Measurements from ENCODE around the gene MYH14.

The MYH14 gene

GRCh38 chr19:50203281-50204080 lies at the start of gene MYH14:
Gene MYH14, plus strand, starts transcription at chr19:50203622. Its CDS starts 6,744 bp downstream, at chr19:50210366.
- Histone ChIP-seq H3K9me2 (replicated peaks; ENCODE audit: insufficient read depth, low read length) (no peaks in the 10 kb centered on the region), H3K79me2 (ENCODE audit: insufficient read depth, low read length) (no peaks in the 10 kb centered on the region), H3K27me3 (ENCODE audit: low read length) (no peaks in the 10 kb centered on the region), H3F3A (ENCODE audit: insufficient read depth) (no peaks in the 10 kb centered on the region), H3K4me2 (ENCODE audit: low read depth, low read length, poor library complexity, severe bottlenecking) (no peak within 1 kb of the TSS), H3K27ac (ENCODE audit: low read depth, low read length) (no peak within 1 kb of the TSS), H3K9me3 (ENCODE audit: insufficient read depth, low read length) (no peaks in the 10 kb centered on the region), H2AFZ (ENCODE audit: low read depth, low read length, severe bottlenecking) (no peak within 1 kb of the TSS), H4K20me1 (ENCODE audit: low read depth, low read length) (no peaks in the 10 kb centered on the region), H3K4me3 (ENCODE audit: insufficient read depth, low read length, poor library complexity, severe bottlenecking) (no peak within 1 kb of the TSS), H3K36me3 (ENCODE audit: low read length) (no peaks in the 10 kb centered on the region), H3K9ac (ENCODE audit: low read length) (no peak within 1 kb of the TSS)
- TF ChIP-seq CTCF (IDR thresholded peaks at IDR 0.05; ENCODE audit: insufficient read depth, low read length, poor library complexity, severe bottlenecking) (no peak), EZH2phosphoT487 (conservative IDR thresholded peaks at IDR 0.05; ENCODE audit: low read length) (no peak)

DNA sequence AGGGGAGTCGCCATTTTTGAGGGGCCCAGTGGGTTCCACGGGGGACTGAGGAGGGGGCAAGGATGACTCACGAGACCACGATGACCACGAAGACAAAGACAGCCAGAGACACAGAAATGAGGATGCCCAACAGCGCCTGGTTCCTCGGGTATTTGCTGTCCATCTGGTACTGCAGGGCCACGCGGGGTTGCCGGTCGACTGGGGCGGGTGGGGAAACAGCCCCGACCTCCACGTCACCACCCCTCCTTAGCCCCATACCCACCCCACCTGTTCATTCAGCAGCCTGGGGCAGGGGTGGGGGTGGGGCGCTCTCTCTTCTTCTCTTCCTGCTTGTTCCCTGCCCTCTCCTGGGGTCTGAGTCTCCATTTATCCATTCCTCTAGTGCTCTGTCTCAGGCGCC lies 48.9 kb upstream of the MYH14 start:
- Histone ChIP-seq H2AFZ (ENCODE audit: low read depth, low read length, severe bottlenecking) (no peak overlapping the region), H3K27me3 (ENCODE audit: low read length) (no peaks in the 10 kb centered on the region), H3K79me2 (ENCODE audit: insufficient read depth, low read length) (no peaks in the 10 kb centered on the region), H3F3A (ENCODE audit: insufficient read depth) (no peaks in the 10 kb centered on the region), H3K4me3 (ENCODE audit: insufficient read depth, low read length, poor library complexity, severe bottlenecking) (no peak overlapping the region), H4K20me1 (ENCODE audit: low read depth, low read length) (no peaks in the 10 kb centered on the region), H3K27ac (ENCODE audit: low read depth, low read length) (no peak overlapping the region), H3K9me3 (ENCODE audit: insufficient read depth, low read length) (no peaks in the 10 kb centered on the region), H3K9ac (ENCODE audit: low read length) (no peak overlapping the region), H3K9me2 (replicated peaks; ENCODE audit: insufficient read depth, low read length) (no peaks in the 10 kb centered on the region), H3K4me2 (ENCODE audit: low read depth, low read length, poor library complexity, severe bottlenecking) (no peak overlapping the region), H3K36me3 (ENCODE audit: low read length) (no peaks in the 10 kb centered on the region)
- TF ChIP-seq CTCF (IDR thresholded peaks at IDR 0.05; ENCODE audit: insufficient read depth, low read length, poor library complexity, severe bottlenecking) = no peak
- no peak for TF ChIP-seq EZH2phosphoT487 (conservative IDR thresholded peaks at IDR 0.05; ENCODE audit: low read length)

DNA sequence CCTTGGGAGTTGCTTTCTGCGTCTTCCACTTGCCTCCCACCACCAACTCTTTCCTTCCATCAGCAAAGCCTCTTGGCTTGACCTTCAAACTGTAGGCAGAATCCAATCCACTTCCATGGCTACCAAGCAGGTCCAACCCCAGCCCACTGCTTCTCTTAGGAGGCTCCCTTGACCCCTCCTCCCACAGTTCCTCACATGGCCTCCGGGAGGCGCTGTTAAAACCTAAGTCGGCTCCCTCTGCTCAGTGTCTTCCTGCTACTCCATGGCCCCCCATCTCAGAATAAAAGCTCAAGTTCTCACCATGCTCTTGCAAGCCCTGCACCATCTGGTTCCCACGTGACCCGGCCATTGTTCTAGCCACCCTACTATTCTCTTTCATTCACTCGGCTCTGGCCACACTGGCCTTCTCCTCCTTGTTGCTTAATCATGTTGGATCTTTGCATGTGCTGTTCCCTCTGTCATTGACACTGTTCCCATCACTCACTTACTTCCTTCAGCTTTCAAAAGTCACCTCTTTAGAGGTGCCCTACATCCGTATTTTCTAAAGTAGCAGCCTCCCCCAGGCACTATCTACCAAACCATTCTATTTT lies 47.8 kb upstream of the MYH14 start:
- TF ChIP-seq EZH2phosphoT487 (conservative IDR thresholded peaks at IDR 0.05; ENCODE audit: low read length) = no peak
- no peak for TF ChIP-seq CTCF (IDR thresholded peaks at IDR 0.05; ENCODE audit: insufficient read depth, low read length, poor library complexity, severe bottlenecking)
- H3F3A ChIP-seq (ENCODE audit: insufficient read depth) = no peaks in the 10 kb centered on the region
- no peaks in the 10 kb centered on the region for H3K36me3 ChIP-seq (ENCODE audit: low read length)
- H2AFZ ChIP-seq (ENCODE audit: low read depth, low read length, severe bottlenecking) = no peak overlapping the region
- H3K4me2 ChIP-seq (ENCODE audit: low read depth, low read length, poor library complexity, severe bottlenecking) = no peak overlapping the region
- H3K27me3 ChIP-seq (ENCODE audit: low read length) = no peaks in the 10 kb centered on the region
- H3K9me3 ChIP-seq (ENCODE audit: insufficient read depth, low read length) = no peaks in the 10 kb centered on the region
- H3K9me2 ChIP-seq (replicated peaks; ENCODE audit: insufficient read depth, low read length) = no peaks in the 10 kb centered on the region
- no peak overlapping the region for H3K4me3 ChIP-seq (ENCODE audit: insufficient read depth, low read length, poor library complexity, severe bottlenecking)
- no peaks in the 10 kb centered on the region for H3K79me2 ChIP-seq (ENCODE audit: insufficient read depth, low read length)
- no peak overlapping the region for H3K27ac ChIP-seq (ENCODE audit: low read depth, low read length)
- no peaks in the 10 kb centered on the region for H4K20me1 ChIP-seq (ENCODE audit: low read depth, low read length)
- H3K9ac ChIP-seq (ENCODE audit: low read length) = no peak overlapping the region
